Measurements from ENCODE around the gene CDK2AP2.

Gene CDK2AP2

DNA sequence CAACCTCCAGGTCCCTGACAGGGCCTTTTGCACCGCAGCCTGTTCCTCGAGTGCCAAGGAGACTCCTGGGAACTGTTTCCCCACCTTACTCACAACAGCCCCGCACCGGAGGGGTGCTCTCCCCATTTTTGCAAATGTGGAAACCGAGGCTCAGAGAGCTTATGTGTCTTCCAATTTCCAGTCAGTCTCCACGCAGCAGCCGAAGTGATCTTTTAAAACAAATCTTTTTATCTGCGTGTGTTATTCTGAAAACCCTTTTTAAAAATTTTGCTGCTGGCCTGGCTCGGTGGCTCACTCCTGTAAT, 38.5 kb downstream of the CDK2AP2 start:
- Histone ChIP-seq H2AFZ (ENCODE audit: low read depth, low read length, severe bottlenecking) (peak overlapping the region; percentile 80), H3K4me2 (ENCODE audit: low read depth, low read length, poor library complexity, severe bottlenecking) (peak overlapping the region; percentile 82), H3K9me2 (replicated peaks; ENCODE audit: insufficient read depth, low read length) (no peaks in the 10 kb centered on the region), H3F3A (ENCODE audit: insufficient read depth) (peaks cover 30% of the 10 kb centered on the region), H3K9ac (ENCODE audit: low read length) (peak overlapping the region; percentile 96), H3K36me3 (ENCODE audit: low read length) (no peaks in the 10 kb centered on the region), H3K9me3 (ENCODE audit: insufficient read depth, low read length) (no peaks in the 10 kb centered on the region), H4K20me1 (ENCODE audit: low read depth, low read length) (no peaks in the 10 kb centered on the region), H3K27ac (ENCODE audit: low read depth, low read length) (no peak overlapping the region), H3K79me2 (ENCODE audit: insufficient read depth, low read length) (peaks cover 20% of the 10 kb centered on the region), H3K4me3 (ENCODE audit: insufficient read depth, low read length, poor library complexity, severe bottlenecking) (peak overlapping the region; percentile 56), H3K27me3 (ENCODE audit: low read length) (no peaks in the 10 kb centered on the region)
- TF ChIP-seq, protein P1, sequence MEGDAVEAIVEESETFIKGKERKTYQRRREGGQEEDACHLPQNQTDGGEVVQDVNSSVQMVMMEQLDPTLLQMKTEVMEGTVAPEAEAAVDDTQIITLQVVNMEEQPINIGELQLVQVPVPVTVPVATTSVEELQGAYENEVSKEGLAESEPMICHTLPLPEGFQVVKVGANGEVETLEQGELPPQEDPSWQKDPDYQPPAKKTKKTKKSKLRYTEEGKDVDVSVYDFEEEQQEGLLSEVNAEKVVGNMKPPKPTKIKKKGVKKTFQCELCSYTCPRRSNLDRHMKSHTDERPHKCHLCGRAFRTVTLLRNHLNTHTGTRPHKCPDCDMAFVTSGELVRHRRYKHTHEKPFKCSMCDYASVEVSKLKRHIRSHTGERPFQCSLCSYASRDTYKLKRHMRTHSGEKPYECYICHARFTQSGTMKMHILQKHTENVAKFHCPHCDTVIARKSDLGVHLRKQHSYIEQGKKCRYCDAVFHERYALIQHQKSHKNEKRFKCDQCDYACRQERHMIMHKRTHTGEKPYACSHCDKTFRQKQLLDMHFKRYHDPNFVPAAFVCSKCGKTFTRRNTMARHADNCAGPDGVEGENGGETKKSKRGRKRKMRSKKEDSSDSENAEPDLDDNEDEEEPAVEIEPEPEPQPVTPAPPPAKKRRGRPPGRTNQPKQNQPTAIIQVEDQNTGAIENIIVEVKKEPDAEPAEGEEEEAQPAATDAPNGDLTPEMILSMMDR (IDR thresholded peaks at IDR 0.05; ENCODE audit: insufficient read depth, low read length, poor library complexity, severe bottlenecking), result no peak
- TF ChIP-seq EZH2phosphoT487 (conservative IDR thresholded peaks at IDR 0.05; ENCODE audit: low read length), result no peak

DNA sequence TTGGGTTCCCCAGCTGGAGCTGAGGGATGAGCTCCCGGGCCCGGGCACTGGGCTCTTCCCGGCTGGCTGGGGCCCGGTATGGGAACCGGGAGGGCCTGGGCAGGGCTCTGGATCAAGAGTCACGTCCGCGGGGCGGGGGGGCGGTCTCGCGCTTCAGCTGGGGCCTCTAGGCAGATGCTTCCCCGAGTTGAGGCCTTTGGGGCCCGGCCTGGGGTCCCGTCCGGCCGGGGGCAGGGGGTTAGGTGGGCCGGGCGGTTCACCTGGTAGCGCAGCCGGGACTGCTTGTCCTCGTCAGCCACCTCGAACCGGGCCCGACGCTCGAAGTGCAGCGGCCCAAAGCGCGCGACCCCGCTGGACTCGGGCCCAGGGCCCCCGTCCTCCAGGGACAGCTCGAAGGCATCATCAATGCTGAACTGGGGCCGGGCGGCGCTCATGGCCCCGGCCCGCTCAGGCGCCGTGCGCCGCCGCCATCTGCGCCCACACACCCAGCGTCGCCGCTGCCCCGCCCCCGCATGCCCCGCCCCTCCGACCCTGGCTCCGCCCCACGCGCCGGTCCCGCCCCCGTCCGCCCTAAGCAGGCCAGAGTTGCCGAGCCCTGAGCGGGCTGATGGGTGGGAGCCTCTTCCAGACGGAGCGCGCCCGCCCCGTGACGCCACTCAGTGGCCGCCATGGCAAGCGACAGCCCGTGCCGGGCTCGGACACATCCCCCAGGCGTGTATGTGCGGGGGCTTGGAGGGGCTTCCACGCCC, 39.0 kb downstream of the CDK2AP2 start, which contains the start of gene TMEM134:
TMEM134 (minus strand) TSS at position 493 of the 749 bp plus-strand sequence; CDS start at position 434, 59 bp downstream.
- Histone ChIP-seq H3K4me2 (ENCODE audit: low read depth, low read length, poor library complexity, severe bottlenecking) (peak within 1 kb of the TSS; percentile 89), H4K20me1 (ENCODE audit: low read depth, low read length) (no peaks in the 10 kb centered on the region), H3K79me2 (ENCODE audit: insufficient read depth, low read length) (peaks cover 20% of the 10 kb centered on the region), H3K4me3 (ENCODE audit: insufficient read depth, low read length, poor library complexity, severe bottlenecking) (peak within 1 kb of the TSS; percentile 86), H3K36me3 (ENCODE audit: low read length) (no peaks in the 10 kb centered on the region), H3K9me3 (ENCODE audit: insufficient read depth, low read length) (no peaks in the 10 kb centered on the region), H3K27ac (ENCODE audit: low read depth, low read length) (peak within 1 kb of the TSS; percentile 94), H3K27me3 (ENCODE audit: low read length) (no peaks in the 10 kb centered on the region), H3K9me2 (replicated peaks; ENCODE audit: insufficient read depth, low read length) (no peaks in the 10 kb centered on the region), H2AFZ (ENCODE audit: low read depth, low read length, severe bottlenecking) (peak within 1 kb of the TSS; percentile 80), H3F3A (ENCODE audit: insufficient read depth) (peaks cover 30% of the 10 kb centered on the region), H3K9ac (ENCODE audit: low read length) (peak within 1 kb of the TSS; percentile 96)
- TF ChIP-seq, protein P1 (IDR thresholded peaks at IDR 0.05; ENCODE audit: insufficient read depth, low read length, poor library complexity, severe bottlenecking), result peak; percentile 48
- no peak for TF ChIP-seq EZH2phosphoT487 (conservative IDR thresholded peaks at IDR 0.05; ENCODE audit: low read length)

DNA sequence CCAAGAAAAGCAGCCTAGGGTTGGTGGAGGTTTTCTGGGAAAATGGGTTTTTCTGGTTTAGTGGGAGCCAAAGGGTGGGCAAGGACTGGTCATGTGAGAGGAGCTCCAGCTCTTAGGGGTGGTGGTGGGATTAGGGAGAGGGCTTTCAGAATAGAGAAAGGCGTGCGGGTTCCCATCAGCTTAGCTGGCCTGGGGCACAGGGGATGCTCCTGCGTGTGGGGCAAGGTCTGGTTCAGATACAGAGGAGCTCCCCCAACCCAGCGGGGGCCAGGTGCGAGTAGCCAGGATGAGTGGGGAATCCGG, 39.6 kb downstream of the CDK2AP2 start:
- Histone ChIP-seq H3F3A (ENCODE audit: insufficient read depth) (peaks cover 34% of the 10 kb centered on the region), H2AFZ (ENCODE audit: low read depth, low read length, severe bottlenecking) (no peak overlapping the region), H3K4me2 (ENCODE audit: low read depth, low read length, poor library complexity, severe bottlenecking) (peak overlapping the region; percentile 89), H3K9me2 (replicated peaks; ENCODE audit: insufficient read depth, low read length) (no peaks in the 10 kb centered on the region), H3K9me3 (ENCODE audit: insufficient read depth, low read length) (no peaks in the 10 kb centered on the region), H3K27ac (ENCODE audit: low read depth, low read length) (peak overlapping the region; percentile 94), H4K20me1 (ENCODE audit: low read depth, low read length) (no peaks in the 10 kb centered on the region), H3K27me3 (ENCODE audit: low read length) (no peaks in the 10 kb centered on the region), H3K4me3 (ENCODE audit: insufficient read depth, low read length, poor library complexity, severe bottlenecking) (peak overlapping the region; percentile 86), H3K79me2 (ENCODE audit: insufficient read depth, low read length) (peaks cover 20% of the 10 kb centered on the region), H3K36me3 (ENCODE audit: low read length) (no peaks in the 10 kb centered on the region), H3K9ac (ENCODE audit: low read length) (peak overlapping the region; percentile 96)
- TF ChIP-seq, protein P1 (IDR thresholded peaks at IDR 0.05; ENCODE audit: insufficient read depth, low read length, poor library complexity, severe bottlenecking), result no peak
- no peak for TF ChIP-seq EZH2phosphoT487 (conservative IDR thresholded peaks at IDR 0.05; ENCODE audit: low read length)
